ENCODE measurements around the gene PLXNA4. TPM values are rescaled to one million over a fixed set of nuclear protein-coding genes. Genes with fewer than 3 reads are reported as not detected.

Gene PLXNA4
- total and polyA plus RNA-seq, 2 donors (not counting 1 experiment from before 2014, with no cell fraction given) = not detected

DNA sequence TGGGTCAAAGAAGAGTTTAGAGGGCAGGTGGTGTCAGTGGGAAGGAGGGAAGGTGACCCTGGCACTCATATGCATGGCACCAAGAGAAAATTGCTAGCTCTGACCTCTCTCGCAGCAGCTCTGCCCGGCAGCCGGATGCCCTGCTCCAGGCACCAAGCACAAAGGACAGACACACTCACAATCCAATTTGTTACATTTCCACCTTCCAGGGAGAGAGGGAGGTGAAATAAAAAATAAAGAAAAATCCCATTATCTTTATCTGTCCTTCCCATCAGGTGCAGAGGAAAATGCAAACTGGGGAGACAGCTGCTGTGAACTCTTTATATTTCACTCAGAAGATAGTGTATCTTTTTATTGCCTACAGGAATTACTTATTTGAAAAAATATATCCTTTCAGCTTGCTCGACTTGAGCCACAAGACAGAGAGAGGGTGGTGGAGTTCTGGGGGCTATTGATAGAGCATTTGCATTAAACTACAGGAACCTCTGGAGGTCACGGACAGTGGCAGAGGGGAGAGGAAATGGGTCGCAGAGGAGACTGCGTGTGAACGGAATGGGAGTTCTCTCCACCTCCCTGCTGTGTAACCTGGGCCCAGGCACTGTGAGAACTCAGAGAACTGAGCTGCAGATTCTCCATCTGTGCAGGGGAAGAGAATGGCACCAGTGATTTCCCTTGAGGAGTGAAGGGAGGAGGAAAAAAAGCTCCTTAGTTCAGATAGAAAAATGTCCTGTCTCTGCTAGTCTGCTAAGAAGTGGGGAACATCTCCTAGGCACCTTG, 421.4 kb downstream of the PLXNA4 start:
- Histone ChIP-seq H2AFZ (ENCODE audit: insufficient read depth, low read depth, low read length, poor library complexity, severe bottlenecking) (no peak overlapping the region), H3K27ac (ENCODE audit: low read length in 2 of 2) (no peak overlapping the region), H3K36me3 (replicated peaks in 1 of 2; ENCODE audit: control extremely low read depth in 1 of 2, control insufficient read depth in 1 of 2, extremely low read depth in 1 of 2, insufficient read depth in 2 of 2, low read length in 1 of 2) (no peaks in the 10 kb centered on the region), H3K9me3 (ENCODE audit: control extremely low read depth in 1 of 3, control insufficient read depth in 2 of 3, insufficient read depth in 1 of 3, low read length in 2 of 3) (peaks cover 0 to 12% (median 0%) of the 10 kb centered on the region in 3 donors), H3K4me2 (replicated peaks; ENCODE audit: low read depth, low read length, poor library complexity, severe bottlenecking) (no peak overlapping the region), H4K20me1 (ENCODE audit: control insufficient read depth, insufficient read depth, low read length, poor library complexity, severe bottlenecking) (no peaks in the 10 kb centered on the region), H3K4me3 (ENCODE audit: control extremely low read depth in 1 of 5, extremely low read depth in 1 of 5, insufficient read depth in 1 of 5, low read depth in 2 of 5, low read length in 4 of 5) (no peak overlapping the region), H3K79me2 (ENCODE audit: control insufficient read depth, insufficient read depth, low read length) (no peaks in the 10 kb centered on the region), H3K9ac (ENCODE audit: low read length) (no peak overlapping the region), H3K4me1 (ENCODE audit: control insufficient read depth in 2 of 2, insufficient read depth in 2 of 2, low read length in 2 of 2) (no peaks in the 10 kb centered on the region), H3K27me3 (replicated peaks in 1 of 4; ENCODE audit: control extremely low read depth in 1 of 4, control insufficient read depth in 3 of 4, insufficient read depth in 4 of 4, low read length in 3 of 4) (no peaks in the 10 kb centered on the region)
- H3K4me3 Mint-ChIP-seq = no peak overlapping the region
- POLR2A ChIA-PET = no interaction called here
- intact Hi-C loops (cut with micrococcal nuclease) = no loop called here
- no peak for DNase-seq
- TF ChIP-seq, protein P1, sequence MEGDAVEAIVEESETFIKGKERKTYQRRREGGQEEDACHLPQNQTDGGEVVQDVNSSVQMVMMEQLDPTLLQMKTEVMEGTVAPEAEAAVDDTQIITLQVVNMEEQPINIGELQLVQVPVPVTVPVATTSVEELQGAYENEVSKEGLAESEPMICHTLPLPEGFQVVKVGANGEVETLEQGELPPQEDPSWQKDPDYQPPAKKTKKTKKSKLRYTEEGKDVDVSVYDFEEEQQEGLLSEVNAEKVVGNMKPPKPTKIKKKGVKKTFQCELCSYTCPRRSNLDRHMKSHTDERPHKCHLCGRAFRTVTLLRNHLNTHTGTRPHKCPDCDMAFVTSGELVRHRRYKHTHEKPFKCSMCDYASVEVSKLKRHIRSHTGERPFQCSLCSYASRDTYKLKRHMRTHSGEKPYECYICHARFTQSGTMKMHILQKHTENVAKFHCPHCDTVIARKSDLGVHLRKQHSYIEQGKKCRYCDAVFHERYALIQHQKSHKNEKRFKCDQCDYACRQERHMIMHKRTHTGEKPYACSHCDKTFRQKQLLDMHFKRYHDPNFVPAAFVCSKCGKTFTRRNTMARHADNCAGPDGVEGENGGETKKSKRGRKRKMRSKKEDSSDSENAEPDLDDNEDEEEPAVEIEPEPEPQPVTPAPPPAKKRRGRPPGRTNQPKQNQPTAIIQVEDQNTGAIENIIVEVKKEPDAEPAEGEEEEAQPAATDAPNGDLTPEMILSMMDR (IDR thresholded peaks at IDR 0.05) = no peak
- no peak for TF ChIP-seq EZH2 (IDR thresholded peaks at IDR 0.05; ENCODE audit: borderline replicate concordance, insufficient read depth, low read depth, low read length, poor library complexity, severe bottlenecking)
- CTCF ChIA-PET = no interaction called here
- H3K27ac Mint-ChIP-seq = no peak overlapping the region
- no peaks in the 10 kb centered on the region for H3K9me3 Mint-ChIP-seq (ENCODE audit: insufficient read depth)
- ATAC-seq (ENCODE audit: low read depth) = no peak
- 50% methylated on average over 6 of the region's 8 CpGs for WGBS (ENCODE audit: insufficient coverage)
- H3K4me1 Mint-ChIP-seq = no peaks in the 10 kb centered on the region
- peaks cover 11% of the 10 kb centered on the region for H3K27me3 Mint-ChIP-seq

GRCh38 chr7:132154248-132154647, 422.0 kb downstream of the PLXNA4 start:
- no peak for DNase-seq
- POLR2A ChIA-PET = no interaction called here
- H3K27me3 Mint-ChIP-seq = peaks cover 14% of the 10 kb centered on the region
- no peak overlapping the region for H3K4me2 ChIP-seq (replicated peaks; ENCODE audit: low read depth, low read length, poor library complexity, severe bottlenecking)
- no peak overlapping the region for H3K9ac ChIP-seq (ENCODE audit: low read length)
- peaks cover 0 to 12% (median 0%) of the 10 kb centered on the region in 3 donors for H3K9me3 ChIP-seq (ENCODE audit: control extremely low read depth in 1 of 3, control insufficient read depth in 2 of 3, insufficient read depth in 1 of 3, low read length in 2 of 3)
- no peaks in the 10 kb centered on the region for H3K9me3 Mint-ChIP-seq (ENCODE audit: insufficient read depth)
- H4K20me1 ChIP-seq (ENCODE audit: control insufficient read depth, insufficient read depth, low read length, poor library complexity, severe bottlenecking) = no peaks in the 10 kb centered on the region
- no peak for TF ChIP-seq EZH2 (IDR thresholded peaks at IDR 0.05; ENCODE audit: borderline replicate concordance, insufficient read depth, low read depth, low read length, poor library complexity, severe bottlenecking)
- TF ChIP-seq, protein P1 (IDR thresholded peaks at IDR 0.05) = no peak
- H3K79me2 ChIP-seq (ENCODE audit: control insufficient read depth, insufficient read depth, low read length) = no peaks in the 10 kb centered on the region
- H3K4me1 ChIP-seq (ENCODE audit: control insufficient read depth in 2 of 2, insufficient read depth in 2 of 2, low read length in 2 of 2) = no peaks in the 10 kb centered on the region
- no peak overlapping the region for H2AFZ ChIP-seq (ENCODE audit: insufficient read depth, low read depth, low read length, poor library complexity, severe bottlenecking)
- intact Hi-C loops (cut with micrococcal nuclease) = no loop called here
- no peak overlapping the region for H3K27ac Mint-ChIP-seq
- no peak overlapping the region for H3K27ac ChIP-seq (ENCODE audit: low read length in 2 of 2)
- ATAC-seq (ENCODE audit: low read depth) = no peak
- H3K27me3 ChIP-seq (replicated peaks in 1 of 4; ENCODE audit: control extremely low read depth in 1 of 4, control insufficient read depth in 3 of 4, insufficient read depth in 4 of 4, low read length in 3 of 4) = no peaks in the 10 kb centered on the region
- H3K4me3 Mint-ChIP-seq = no peak overlapping the region
- no peaks in the 10 kb centered on the region for H3K36me3 ChIP-seq (replicated peaks in 1 of 2; ENCODE audit: control extremely low read depth in 1 of 2, control insufficient read depth in 1 of 2, extremely low read depth in 1 of 2, insufficient read depth in 2 of 2, low read length in 1 of 2)
- CTCF ChIA-PET = no interaction called here
- WGBS (ENCODE audit: insufficient coverage) = 57% methylated on average over 6 of the region's 6 CpGs
- no peaks in the 10 kb centered on the region for H3K4me1 Mint-ChIP-seq
- H3K4me3 ChIP-seq (ENCODE audit: control extremely low read depth in 1 of 5, extremely low read depth in 1 of 5, insufficient read depth in 1 of 5, low read depth in 2 of 5, low read length in 4 of 5) = no peak overlapping the region

Measured in B cell (primary cell).